GM12878 (cell line): ENCODE data around the gene CLEC4G. TPM values are rescaled to one million over a fixed set of nuclear protein-coding genes. Genes with fewer than 3 reads are reported as not detected.
A peak's percentile ranks its signal among the peaks of the same experiment; 100 is the strongest.

Experiments
- ATF3 ChIP-seq: IDR thresholded peaks from 2 replicates; pipeline ENCODE4 v1.6.1; 2011; ENCODE audit warnings: low read depth, mild to moderate bottlenecking, low read length, moderate library complexity, borderline replicate concordance; ENCODE audit errors: extremely low read depth
- ATF7 ChIP-seq: fragments of 450-650 bp; IDR thresholded peaks from 2 replicates; pipeline ENCODE4 v1.6.1; 2016; ENCODE audit warnings: low read depth, mild to moderate bottlenecking
- CEBPB ChIP-seq, 2 experiments: fragments of 150-350 bp in 1 of 2; IDR thresholded peaks; 2 replicates each; pipeline ENCODE4 v1.6.1; 2012 to 2014; ENCODE audit warnings: low read depth in 2 of 2, low read length in 2 of 2, borderline replicate concordance in 1 of 2, inconsistent platforms in 1 of 2
- E2F4 ChIP-seq: IDR thresholded peaks from 2 replicates; pipeline ENCODE4 v1.6.1; 2012; ENCODE audit warnings: low read depth, low read length, improper control_type of control experiment
- E2F8 ChIP-seq: fragments of 450-650 bp; IDR thresholded peaks from 2 replicates; pipeline ENCODE4 v1.6.1; 2018; ENCODE audit warnings: mild to moderate bottlenecking, low read depth, moderate library complexity; ENCODE audit not compliant: partially characterized antibody
- EGR1 ChIP-seq, 2 experiments: IDR thresholded peaks; 1 replicate in 1 of 2; 2 replicates in 1 of 2; pipeline ENCODE4 v1.6.1; 2011 to 2012; ENCODE audit warnings: low read depth in 2 of 2, low read length in 2 of 2, borderline replicate concordance in 1 of 2, mild to moderate bottlenecking in 1 of 2, moderate library complexity in 1 of 2
- EP300 ChIP-seq, 2 experiments: fragments of 150-350 bp in 1 of 2; IDR thresholded peaks; 2 replicates each; pipeline ENCODE4 v1.6.1; 2011 to 2012; ENCODE audit warnings: low read depth in 2 of 2, low read length in 2 of 2, borderline replicate concordance in 1 of 2, improper control_type of control experiment in 1 of 2, inconsistent platforms in 1 of 2; ENCODE audit not compliant: control insufficient read depth in 1 of 2
- EZH2 ChIP-seq: IDR thresholded peaks from 2 replicates; pipeline ENCODE4 v1.6.1; 2012; ENCODE audit warnings: low read depth, mild to moderate bottlenecking, control low read depth, inconsistent platforms, low read length, borderline replicate concordance; ENCODE audit not compliant: control insufficient read depth
- GABPA ChIP-seq: IDR thresholded peaks from 2 replicates; pipeline ENCODE4 v1.6.1; 2014; ENCODE audit warnings: antibody characterized with exemption, low read depth, mild to moderate bottlenecking, inconsistent platforms
- GATAD2B ChIP-seq: fragments of 450-650 bp; conservative IDR thresholded peaks from 2 replicates; pipeline ENCODE4 v1.6.1; 2017; ENCODE audit warnings: low read depth, mild to moderate bottlenecking, moderate library complexity
- HDAC6 ChIP-seq: fragments of 200-600 bp; sonication (generic); IDR thresholded peaks from one replicate; pipeline ENCODE4 v1.8.0; 2017; ENCODE audit warnings: antibody characterized with exemption; ENCODE audit not compliant: unreplicated experiment
- IKZF2 ChIP-seq, 2 experiments: fragments of 450-650 bp; IDR thresholded peaks; 2 replicates each; pipeline ENCODE4 v1.6.1; 2017; ENCODE audit warnings: mild to moderate bottlenecking in 2 of 2, moderate library complexity in 2 of 2
- MEF2A ChIP-seq: IDR thresholded peaks from 2 replicates; pipeline ENCODE4 v1.6.1; 2011; ENCODE audit warnings: low read depth, mild to moderate bottlenecking, low read length, moderate library complexity; ENCODE audit not compliant: insufficient read depth
- MLLT1 ChIP-seq: fragments of 450-650 bp; IDR thresholded peaks from 2 replicates; pipeline ENCODE4 v1.6.1; 2016; ENCODE audit warnings: mild to moderate bottlenecking
- POLR2AphosphoS2 ChIP-seq: IDR thresholded peaks from 2 replicates; pipeline ENCODE4 v1.6.1; 2011; ENCODE audit warnings: low read depth, mild to moderate bottlenecking, low read length, improper control_type of control experiment, moderate library complexity
- RBBP5 ChIP-seq: fragments of 200-600 bp; sonication (generic); conservative IDR thresholded peaks from 2 replicates; pipeline ENCODE4 v1.6.1; 2016
- RELB ChIP-seq: fragments of 450-650 bp; IDR thresholded peaks from 2 replicates; pipeline ENCODE4 v1.6.1; 2017; ENCODE audit warnings: low read depth, mild to moderate bottlenecking, moderate library complexity
- SUZ12 ChIP-seq: fragments of 200-600 bp; sonication (generic); IDR thresholded peaks from one replicate; pipeline ENCODE4 v1.6.1; 2018; ENCODE audit warnings: antibody characterized with exemption, mild to moderate bottlenecking; ENCODE audit not compliant: unreplicated experiment
- ZBED1 ChIP-seq: IDR thresholded peaks from 2 replicates; pipeline ENCODE4 v1.6.1; 2016; ENCODE audit warnings: borderline replicate concordance
- ZNF217 ChIP-seq: fragments of 450-650 bp; IDR thresholded peaks from 2 replicates; pipeline ENCODE4 v1.6.1; 2017; ENCODE audit warnings: antibody characterized with exemption, mild to moderate bottlenecking
- polyA plus RNA-seq, 11 experiments: library from polyadenylated mRNA; depleted of rRNA in 4 of 11; unstranded in 6 of 11; stranded (reverse) in 5 of 11; fragments of >200 nt; fragmentation: Nextera tagmentation in 4 of 11; fragmentation: Illumina TruSeq in 1 of 11; extraction: Ambion mirVana in 4 of 11; extraction: Trizol in 1 of 11; gene quantifications; 1 replicate in 1 of 11; 2 replicates in 10 of 11; pipeline versions ENCODE4 v1.2.1 to v1.2.3, GENCODE V29; 2011 to 2016; ENCODE audit warnings: inconsistent platforms in 2 of 11, missing spikeins in 2 of 11, low read depth in 1 of 11
- total RNA-seq, 4 experiments: library from RNA; depleted of rRNA in 3 of 4; stranded (reverse); fragments of >200 nt in 3 of 4; fragmentation: Illumina TruSeq in 1 of 4; extraction: Trizol in 1 of 4; gene quantifications; 2 replicates each; pipeline versions ENCODE4 v1.2.1 to v1.2.3, GENCODE V29; 2013 to 2021

CLEC4G gene
- total and polyA plus RNA-seq, 10 of the 15 experiments (the other 5 are each of a cell fraction or from before 2014, with no cell fraction given): 0.04 TPM; not detected in 9

GRCh38 chr19:7699417-7700401 is 32.2 kb downstream of the CLEC4G start (continued):
- no peak for TF ChIP-seq E2F8
- TF ChIP-seq ZNF217: peak; percentile 76
- TF ChIP-seq RBBP5: no peak
- TF ChIP-seq ZBED1: 0 out of 2 replicates have a peak, but pooled peaks have one; percentile 12
- TF ChIP-seq EZH2: no peak
- no peak for TF ChIP-seq HDAC6
- TF ChIP-seq SUZ12: no peak
- peak; percentile 84 for TF ChIP-seq MLLT1
- TF ChIP-seq GATAD2B: peak; percentile 60; the same call in 1 of the 2 replicates
- TF ChIP-seq ATF7: peak; percentile 65
- no peak for TF ChIP-seq CEBPB (IDR thresholded peaks at IDR 0.05; ENCODE audit: borderline replicate concordance in 1 of 2, low read depth in 2 of 2, low read length in 2 of 2)
- no peak for TF ChIP-seq E2F4
- no peak for TF ChIP-seq GABPA
- no peak for TF ChIP-seq POLR2AphosphoS2
- peak; percentile 48 to 54; a peak in 2 of 4 replicates for TF ChIP-seq IKZF2 (IDR thresholded peaks at IDR 0.05)
- TF ChIP-seq EGR1 (IDR thresholded peaks at IDR 0.05; ENCODE audit: borderline replicate concordance in 1 of 2, low read depth in 2 of 2, low read length in 2 of 2): no peak
- peak in 1 of 2 experiments; percentile 34; a peak in 1 of 4 replicates for TF ChIP-seq EP300 (IDR thresholded peaks at IDR 0.05; ENCODE audit: borderline replicate concordance in 1 of 2, control insufficient read depth in 1 of 2, low read depth in 2 of 2, low read length in 2 of 2)
- TF ChIP-seq ATF3: no peak
- no peak for TF ChIP-seq MEF2A
- peak; percentile 65; the same call in 1 of the 2 replicates for TF ChIP-seq RELB
